Stimulated activated naive CD8-positive, alpha-beta T cell treated with anti-CD3 and anti-CD28 coated beads, Interleukin-15, Interleukin-2, amounts not matched to agents 100 ng/mL and 50 ng/mL, for 24 hours (primary cell): Measurements from ENCODE around the gene RMND5A.

ENCODE experiments used
- H3K27ac Mint-ChIP-seq: one replicate; pipeline ENCODE4 v1.8.0; 2021; ENCODE audit warnings: mild to moderate bottlenecking, mixed read lengths
- H3K27me3 Mint-ChIP-seq: one replicate; pipeline ENCODE4 v1.8.0; 2021; ENCODE audit warnings: mixed read lengths
- H3K36me3 Mint-ChIP-seq: one replicate; pipeline ENCODE4 v1.8.0; 2021; ENCODE audit warnings: low read depth, mixed read lengths
- H3K4me1 Mint-ChIP-seq: one replicate; pipeline ENCODE4 v1.8.0; 2021; ENCODE audit warnings: low read depth, mixed read lengths
- H3K4me3 Mint-ChIP-seq: one replicate; pipeline ENCODE4 v1.8.0; 2021; ENCODE audit warnings: mild to moderate bottlenecking, mixed read lengths
- H3K9me3 Mint-ChIP-seq: one replicate; pipeline ENCODE4 v1.8.0; 2021; ENCODE audit warnings: mixed read lengths

RMND5A gene

DNA sequence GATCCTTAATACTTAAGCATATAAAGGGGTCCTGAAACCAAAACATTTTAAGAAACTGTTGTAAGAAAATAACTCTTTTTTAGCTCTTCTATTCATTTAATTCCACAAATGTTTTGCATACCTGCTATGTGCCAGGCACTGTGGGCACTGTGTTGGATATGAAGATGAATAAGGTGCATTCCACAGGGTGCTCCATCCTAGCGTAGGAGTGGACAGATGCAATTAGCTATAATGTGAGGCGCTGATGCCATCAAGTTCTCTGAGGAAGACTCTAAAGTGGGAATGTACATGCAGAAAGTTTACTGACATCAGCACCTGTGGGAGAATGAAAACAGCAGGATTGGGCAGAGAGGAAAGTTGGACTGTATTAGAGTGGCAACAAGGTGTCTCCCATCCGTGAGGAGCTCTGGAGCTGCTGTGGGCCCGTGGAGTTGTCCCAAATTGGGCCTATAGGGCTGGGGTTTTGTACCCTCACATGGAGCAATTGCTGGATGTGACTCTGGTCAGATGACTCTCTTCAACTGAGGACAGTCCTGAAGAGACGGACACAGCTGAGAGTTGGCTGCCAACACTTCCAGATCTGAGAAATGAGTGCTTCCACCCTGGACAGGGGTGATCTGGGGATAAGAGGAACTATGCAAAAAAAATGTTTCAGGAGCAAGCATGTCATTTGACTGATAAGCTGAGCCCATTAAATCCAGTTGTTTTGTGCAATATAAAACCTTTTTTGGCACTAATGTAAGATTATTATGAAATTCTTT lies 48.3 kb downstream of the RMND5A start:
- peaks cover 14% of the 10 kb centered on the region for H3K4me1 Mint-ChIP-seq
- H3K27me3 Mint-ChIP-seq: no peaks in the 10 kb centered on the region
- no peak overlapping the region for H3K27ac Mint-ChIP-seq
- H3K4me3 Mint-ChIP-seq: no peak overlapping the region
- H3K9me3 Mint-ChIP-seq: no peaks in the 10 kb centered on the region
- H3K36me3 Mint-ChIP-seq: peaks cover 72% of the 10 kb centered on the region

DNA sequence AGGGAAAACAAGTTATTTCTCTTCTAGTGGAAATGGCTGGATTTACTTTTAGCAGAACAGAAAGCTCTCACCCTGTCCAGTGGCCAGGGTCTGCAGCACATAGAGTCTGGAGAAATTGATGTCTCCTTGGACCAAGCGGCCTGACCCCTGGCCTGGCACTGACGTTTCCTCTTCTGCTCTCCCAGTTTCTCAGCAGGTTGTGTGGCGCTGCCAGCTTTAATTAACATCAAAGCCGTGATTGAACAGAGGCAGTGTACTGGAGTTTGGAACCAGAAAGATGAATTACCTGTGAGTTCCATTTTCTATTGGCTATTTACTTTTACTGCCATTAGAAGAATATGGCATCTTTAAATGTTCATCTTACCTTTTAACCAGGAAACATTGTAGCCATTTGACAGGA lies 49.7 kb downstream of the RMND5A start:
- H3K9me3 Mint-ChIP-seq: no peaks in the 10 kb centered on the region
- peaks cover 13% of the 10 kb centered on the region for H3K4me1 Mint-ChIP-seq
- no peak overlapping the region for H3K4me3 Mint-ChIP-seq
- no peak overlapping the region for H3K27ac Mint-ChIP-seq
- no peaks in the 10 kb centered on the region for H3K27me3 Mint-ChIP-seq
- peaks cover 85% of the 10 kb centered on the region for H3K36me3 Mint-ChIP-seq

DNA sequence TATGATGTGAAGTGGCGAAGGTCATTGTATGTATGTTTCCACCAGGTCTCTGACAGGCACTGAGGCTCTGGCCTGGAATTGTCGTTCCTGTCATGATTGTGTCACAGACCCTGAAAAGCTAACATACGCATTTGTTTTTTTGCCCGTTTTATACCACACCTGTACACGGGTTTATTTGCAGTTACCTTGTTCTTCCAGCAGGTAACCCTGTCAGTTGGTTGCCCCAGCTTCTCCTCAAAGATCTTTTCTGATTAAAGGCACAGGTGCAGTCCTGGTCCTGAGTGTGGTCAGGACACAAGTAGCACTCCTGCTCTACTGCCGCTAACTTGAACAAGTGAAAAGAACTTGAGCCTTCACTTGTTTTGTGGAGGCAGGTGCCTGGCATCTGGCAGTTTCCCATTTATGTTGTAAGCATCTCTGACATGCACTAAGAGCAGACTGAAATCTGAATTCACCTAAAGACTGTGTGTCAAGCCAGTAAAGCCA lies 50.8 kb downstream of the RMND5A start:
- peaks cover 6% of the 10 kb centered on the region for H3K4me1 Mint-ChIP-seq
- no peaks in the 10 kb centered on the region for H3K27me3 Mint-ChIP-seq
- H3K9me3 Mint-ChIP-seq: no peaks in the 10 kb centered on the region
- no peak overlapping the region for H3K4me3 Mint-ChIP-seq
- peaks cover 82% of the 10 kb centered on the region for H3K36me3 Mint-ChIP-seq
- no peak overlapping the region for H3K27ac Mint-ChIP-seq

DNA sequence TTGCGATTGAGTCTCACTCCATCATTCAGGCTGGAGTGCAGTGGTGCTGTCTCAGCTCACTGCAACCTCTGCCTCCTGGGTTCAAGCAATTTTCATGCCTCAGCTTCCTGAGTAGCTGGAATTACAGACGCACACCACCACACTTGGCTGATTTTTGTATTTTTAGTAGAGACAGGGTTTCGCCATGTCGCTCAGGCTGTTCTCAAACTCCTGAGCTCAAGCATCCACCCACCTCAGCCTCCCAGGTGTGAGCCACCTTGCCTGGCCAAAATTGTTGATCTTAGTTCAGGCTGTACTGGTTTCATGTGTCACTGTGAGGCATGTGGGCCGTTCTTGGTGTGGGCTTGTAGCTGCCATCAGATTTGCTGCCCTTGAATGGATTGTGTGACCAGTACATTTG lies 52.5 kb downstream of the RMND5A start:
- H3K4me3 Mint-ChIP-seq: no peak overlapping the region
- no peaks in the 10 kb centered on the region for H3K27me3 Mint-ChIP-seq
- peaks cover 69% of the 10 kb centered on the region for H3K36me3 Mint-ChIP-seq
- H3K9me3 Mint-ChIP-seq: no peaks in the 10 kb centered on the region
- H3K27ac Mint-ChIP-seq: no peak overlapping the region
- H3K4me1 Mint-ChIP-seq: peaks cover 6% of the 10 kb centered on the region

DNA sequence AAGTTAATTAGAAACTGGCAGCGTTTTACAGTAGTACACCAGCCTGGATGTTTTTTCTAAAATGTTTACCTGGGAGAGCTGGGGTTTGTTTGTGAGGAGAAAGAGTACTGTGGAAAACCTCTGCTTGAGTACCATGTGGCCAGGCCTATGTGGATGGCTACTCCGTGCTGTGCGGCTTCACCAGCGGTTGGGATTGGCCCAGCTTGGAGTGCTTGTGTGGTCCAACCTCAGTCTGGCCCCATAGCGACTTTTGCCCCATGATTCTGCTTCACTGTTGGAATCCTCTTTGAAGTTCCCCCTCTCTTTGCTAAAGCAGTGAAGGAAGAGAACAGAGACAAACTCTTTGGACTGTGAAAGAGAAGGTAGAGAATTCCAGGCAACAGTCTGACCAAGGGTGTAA lies 54.8 kb downstream of the RMND5A start:
- H3K4me1 Mint-ChIP-seq: peaks cover 6% of the 10 kb centered on the region
- H3K9me3 Mint-ChIP-seq: no peaks in the 10 kb centered on the region
- H3K36me3 Mint-ChIP-seq: peaks cover 51% of the 10 kb centered on the region
- H3K4me3 Mint-ChIP-seq: no peak overlapping the region
- H3K27ac Mint-ChIP-seq: no peak overlapping the region
- H3K27me3 Mint-ChIP-seq: no peaks in the 10 kb centered on the region

DNA sequence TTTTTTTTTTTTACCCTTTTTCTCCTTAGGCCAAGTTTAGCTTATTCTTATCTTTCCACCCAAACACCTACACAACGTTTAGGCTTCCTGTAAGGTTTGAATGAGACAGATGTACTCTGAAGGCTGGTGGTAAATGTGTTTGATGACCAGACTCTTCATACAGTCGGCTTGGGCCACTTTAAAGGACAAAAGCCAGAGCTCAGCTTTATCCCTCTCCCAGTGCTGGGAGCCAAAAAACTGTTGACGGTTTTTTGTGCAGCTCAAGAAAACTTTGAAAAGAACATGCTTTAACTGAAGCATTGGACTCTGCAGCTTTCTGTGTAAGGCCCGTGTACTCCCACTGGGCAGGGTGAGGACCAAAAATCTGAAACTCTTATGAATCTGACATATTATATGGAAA lies 55.2 kb downstream of the RMND5A start:
- peaks cover 48% of the 10 kb centered on the region for H3K36me3 Mint-ChIP-seq

DNA sequence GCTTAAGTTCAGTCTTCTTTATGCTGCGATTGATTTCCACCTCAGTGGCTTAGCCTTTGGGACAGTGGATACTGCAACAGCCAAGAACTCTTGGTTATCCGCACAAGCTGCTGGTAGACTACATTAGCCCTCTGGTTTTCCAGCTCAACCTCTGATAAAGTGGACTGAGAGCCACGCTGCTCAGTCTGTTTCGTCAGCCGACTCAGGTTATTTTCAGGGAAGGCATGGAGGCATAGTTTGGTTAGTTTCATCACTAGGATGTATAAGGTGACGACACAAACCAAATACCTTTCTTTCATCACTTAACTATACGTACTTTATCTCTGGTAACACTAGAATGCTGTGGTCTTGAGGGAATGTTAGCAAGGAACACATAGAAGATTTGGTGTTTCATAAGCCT lies 56.4 kb downstream of the RMND5A start:
- Mint-ChIP-seq H3K4me1 (peaks cover 8% of the 10 kb centered on the region), H3K27ac (no peak overlapping the region), H3K36me3 (peaks cover 36% of the 10 kb centered on the region), H3K9me3 (no peaks in the 10 kb centered on the region), H3K27me3 (no peaks in the 10 kb centered on the region), H3K4me3 (no peak overlapping the region)

More for the DNA sequence above, 55.2 kb downstream of the RMND5A start:
- no peak overlapping the region for H3K27ac Mint-ChIP-seq
- H3K4me1 Mint-ChIP-seq: peaks cover 6% of the 10 kb centered on the region
- no peak overlapping the region for H3K4me3 Mint-ChIP-seq
- no peaks in the 10 kb centered on the region for H3K9me3 Mint-ChIP-seq
- no peaks in the 10 kb centered on the region for H3K27me3 Mint-ChIP-seq

DNA sequence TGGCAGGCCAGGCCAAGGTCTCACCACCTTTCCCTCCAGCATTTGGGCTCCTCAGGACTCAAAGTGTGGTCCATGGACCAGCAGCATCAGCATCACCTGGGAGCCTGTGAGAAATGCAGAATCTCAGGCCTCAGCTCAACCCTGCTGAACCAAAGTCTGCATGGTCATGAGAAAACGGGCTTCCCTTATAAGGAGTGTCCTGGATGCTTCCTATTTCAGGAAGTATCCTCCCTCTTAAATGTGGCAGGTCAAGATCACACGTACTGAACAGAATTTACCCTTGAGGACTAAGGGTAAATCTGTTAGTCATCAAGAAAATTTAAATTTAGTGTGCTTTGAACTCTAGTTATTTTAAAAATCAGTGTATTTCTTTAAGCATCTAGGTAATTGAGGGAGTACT lies 58.9 kb downstream of the RMND5A start:
- H3K27me3 Mint-ChIP-seq: no peaks in the 10 kb centered on the region
- H3K4me1 Mint-ChIP-seq: peaks cover 30% of the 10 kb centered on the region
- no peaks in the 10 kb centered on the region for H3K9me3 Mint-ChIP-seq
- no peak overlapping the region for H3K27ac Mint-ChIP-seq
- H3K36me3 Mint-ChIP-seq: peaks cover 15% of the 10 kb centered on the region
- no peak overlapping the region for H3K4me3 Mint-ChIP-seq

DNA sequence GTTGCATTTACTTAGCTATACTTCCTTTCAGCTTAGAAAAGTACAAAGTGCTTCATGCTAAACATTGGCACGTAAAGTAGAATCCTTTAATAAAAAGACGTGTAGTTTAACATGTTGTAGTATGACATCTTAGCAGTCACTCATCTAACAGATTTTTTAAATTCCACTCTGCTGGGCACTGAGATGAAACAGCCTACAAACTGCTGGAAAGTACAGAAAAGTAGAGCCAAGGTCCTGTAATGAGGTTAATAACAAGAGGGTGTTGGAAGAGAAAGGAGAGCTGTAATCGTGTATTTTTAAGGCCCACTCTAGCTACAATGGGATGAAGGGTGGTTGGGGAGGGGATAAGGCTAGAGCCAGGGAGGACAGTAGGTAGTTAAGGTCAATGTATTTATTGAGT lies 59.9 kb downstream of the RMND5A start:
- Mint-ChIP-seq H3K9me3 (no peaks in the 10 kb centered on the region), H3K4me1 (peaks cover 34% of the 10 kb centered on the region), H3K36me3 (peaks cover 16% of the 10 kb centered on the region), H3K27ac (no peak overlapping the region), H3K27me3 (no peaks in the 10 kb centered on the region), H3K4me3 (no peak overlapping the region)

DNA sequence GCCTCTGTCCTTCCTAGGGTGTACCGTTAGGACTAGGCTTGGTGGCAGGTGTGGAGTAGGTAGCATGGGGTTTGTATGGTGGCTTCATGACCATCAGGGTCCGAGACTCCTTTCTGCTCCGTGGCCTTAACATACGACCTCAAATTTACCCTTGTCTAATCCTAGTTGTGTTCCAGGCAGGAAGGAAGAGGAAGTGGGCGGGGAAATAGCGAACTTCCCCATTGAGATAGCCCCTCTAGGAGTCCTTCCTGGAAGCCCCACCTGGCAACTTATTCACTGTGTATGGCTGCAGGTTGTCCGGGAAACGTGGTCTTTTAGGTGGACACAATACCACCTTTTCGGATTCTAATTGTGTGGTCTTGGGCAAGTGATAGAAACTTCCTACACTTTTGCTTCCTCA lies 61.3 kb downstream of the RMND5A start:
- Mint-ChIP-seq H3K4me3 (no peak overlapping the region), H3K4me1 (peaks cover 48% of the 10 kb centered on the region), H3K9me3 (no peaks in the 10 kb centered on the region), H3K36me3 (peaks cover 23% of the 10 kb centered on the region), H3K27ac (no peak overlapping the region), H3K27me3 (no peaks in the 10 kb centered on the region)

DNA sequence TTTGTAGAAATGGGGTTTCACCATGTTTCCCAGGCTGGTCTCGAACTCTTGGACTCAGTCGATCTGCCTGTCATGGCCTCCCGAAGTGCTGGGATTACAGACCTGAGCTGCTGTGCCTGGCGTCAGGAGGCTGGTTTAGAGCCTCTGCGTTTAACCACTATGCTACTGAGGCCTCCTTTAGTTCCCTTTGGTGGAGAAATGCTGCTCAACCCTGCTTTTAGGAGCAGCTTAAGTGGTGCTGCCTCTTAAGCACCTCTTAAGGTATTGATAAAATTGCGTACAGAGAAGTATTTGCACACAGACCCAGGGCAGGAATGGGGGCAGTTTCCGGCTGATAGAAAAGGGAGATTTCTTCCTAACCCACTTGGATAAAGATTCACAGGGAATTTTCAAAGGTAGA lies 62.7 kb downstream of the RMND5A start:
- H3K27me3 Mint-ChIP-seq: no peaks in the 10 kb centered on the region
- peaks cover 33% of the 10 kb centered on the region for H3K36me3 Mint-ChIP-seq
- H3K9me3 Mint-ChIP-seq: no peaks in the 10 kb centered on the region
- H3K4me3 Mint-ChIP-seq: no peak overlapping the region
- H3K27ac Mint-ChIP-seq: no peak overlapping the region
- peaks cover 62% of the 10 kb centered on the region for H3K4me1 Mint-ChIP-seq

DNA sequence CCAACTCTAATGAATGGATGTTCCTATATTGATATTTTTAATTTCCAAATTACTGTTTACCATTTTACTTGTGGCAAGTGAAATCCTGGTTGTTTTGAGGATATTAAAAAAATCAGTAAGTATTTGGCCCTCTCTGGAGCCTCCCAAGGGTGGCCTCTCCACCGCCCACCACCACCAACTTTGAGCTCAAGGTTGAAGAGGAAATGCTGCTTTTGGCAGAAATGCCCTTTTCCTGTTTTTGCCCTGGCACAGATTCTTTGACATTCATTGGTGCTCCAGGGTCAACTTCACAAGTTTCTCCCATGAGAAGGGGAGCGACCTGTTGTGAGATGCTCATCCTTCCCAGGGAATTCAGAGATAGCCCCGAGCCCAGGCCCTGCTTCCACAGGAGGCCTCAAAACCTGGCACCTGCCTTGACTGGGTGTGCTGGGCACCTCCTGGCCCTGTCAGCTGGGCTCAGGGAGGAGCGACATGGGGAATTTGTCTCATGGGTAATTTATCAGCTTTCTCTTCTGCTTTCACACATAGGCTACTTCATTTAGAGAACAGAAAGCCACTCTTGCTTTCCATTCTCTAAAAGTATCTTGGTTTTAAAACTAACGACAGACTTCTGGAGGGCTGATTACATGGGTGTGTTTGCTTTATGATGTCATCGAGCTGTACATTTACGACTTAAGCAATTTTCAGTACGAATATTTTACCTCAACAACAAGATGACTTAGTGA lies 63.7 kb downstream of the RMND5A start:
- peak overlapping the region; percentile 96 for H3K27ac Mint-ChIP-seq
- peaks cover 72% of the 10 kb centered on the region for H3K4me1 Mint-ChIP-seq
- H3K9me3 Mint-ChIP-seq: no peaks in the 10 kb centered on the region
- peaks cover 43% of the 10 kb centered on the region for H3K36me3 Mint-ChIP-seq
- peak overlapping the region; percentile 97 for H3K4me3 Mint-ChIP-seq
- H3K27me3 Mint-ChIP-seq: no peaks in the 10 kb centered on the region

DNA sequence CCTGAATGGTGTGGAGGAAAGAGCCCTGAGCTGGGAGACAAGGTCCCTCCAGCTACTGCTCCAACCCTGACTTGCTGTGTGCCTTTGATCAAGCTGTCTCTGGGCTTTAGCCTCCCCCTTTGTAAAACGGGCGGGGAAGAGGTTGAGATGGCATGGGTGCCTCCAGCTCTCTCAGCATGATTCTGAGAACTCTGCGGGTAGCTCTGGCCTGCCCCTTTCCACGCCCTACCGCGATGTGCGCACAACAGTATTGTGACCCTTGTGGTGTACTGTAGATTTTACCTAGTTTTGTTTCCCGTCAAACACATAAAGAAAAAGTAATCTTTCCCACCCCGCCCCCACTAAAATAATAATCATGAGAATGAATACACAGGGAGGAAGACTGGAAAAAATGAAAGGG lies 65.4 kb downstream of the RMND5A start:
- Mint-ChIP-seq H3K9me3 (no peaks in the 10 kb centered on the region), H3K27ac (peak overlapping the region; percentile 96), H3K36me3 (peaks cover 47% of the 10 kb centered on the region), H3K4me3 (peak overlapping the region; percentile 97), H3K27me3 (no peaks in the 10 kb centered on the region), H3K4me1 (peaks cover 77% of the 10 kb centered on the region)

DNA sequence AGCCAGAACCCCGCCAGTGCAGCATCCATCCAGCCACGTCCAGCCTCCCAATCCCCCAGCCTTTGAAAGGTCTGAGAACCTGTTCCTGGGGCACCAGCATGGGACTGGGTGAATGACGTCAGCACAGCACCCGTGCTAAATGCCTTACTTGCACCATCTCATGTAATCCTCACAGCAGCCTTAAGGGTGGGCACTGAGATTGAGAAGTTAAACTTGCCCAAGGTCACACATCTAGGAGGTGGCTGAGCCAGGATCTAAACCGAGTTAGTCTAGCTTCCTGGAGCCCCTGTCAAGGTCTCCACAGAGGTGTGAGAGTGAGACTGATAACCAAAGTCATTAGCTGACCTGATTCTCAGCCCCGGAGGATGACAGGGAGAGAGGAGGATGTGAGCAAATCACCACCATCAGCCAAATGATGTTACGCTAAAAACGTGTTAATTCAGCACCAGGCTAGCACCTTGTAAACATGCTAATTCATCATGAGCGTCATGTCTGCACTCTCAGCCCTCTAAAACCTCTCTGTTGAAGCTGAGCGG lies 66.0 kb downstream of the RMND5A start:
- peaks cover 47% of the 10 kb centered on the region for H3K36me3 Mint-ChIP-seq
- H3K27me3 Mint-ChIP-seq: no peaks in the 10 kb centered on the region
- peak overlapping the region; percentile 96 for H3K27ac Mint-ChIP-seq
- H3K4me1 Mint-ChIP-seq: peaks cover 80% of the 10 kb centered on the region
- no peaks in the 10 kb centered on the region for H3K9me3 Mint-ChIP-seq
- peak overlapping the region; percentile 97 for H3K4me3 Mint-ChIP-seq

DNA sequence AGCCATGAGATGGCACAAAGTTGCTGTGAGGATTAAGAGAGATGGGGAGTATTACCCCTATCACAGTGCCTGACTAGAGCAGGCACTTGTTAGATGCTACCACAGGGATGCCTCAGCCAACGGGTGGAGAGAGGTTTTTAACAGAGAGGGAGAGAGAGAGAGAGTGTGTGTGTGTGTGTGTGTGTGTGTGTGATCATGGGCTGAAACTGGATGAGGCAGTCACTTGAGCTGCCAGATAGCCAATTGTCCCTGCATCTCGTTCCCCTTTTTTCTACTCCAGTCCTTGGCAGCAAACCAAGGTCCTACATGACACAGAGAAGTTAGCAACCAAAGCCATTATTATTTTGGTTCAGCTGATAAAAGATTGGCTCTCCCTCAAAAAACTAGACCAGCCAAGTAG lies 67.6 kb downstream of the RMND5A start:
- Mint-ChIP-seq H3K4me3 (peak overlapping the region; percentile 97), H3K9me3 (no peaks in the 10 kb centered on the region), H3K27me3 (no peaks in the 10 kb centered on the region), H3K4me1 (peaks cover 84% of the 10 kb centered on the region), H3K36me3 (peaks cover 47% of the 10 kb centered on the region), H3K27ac (peak overlapping the region; percentile 96)
